ENCODE data around the gene TJP1.
A peak's percentile ranks its signal among the peaks of the same experiment; 100 is the strongest.
"Not testable (repeated sequence)": the region's sequence is repeated elsewhere in the genome, so short reads cannot be mapped to it uniquely, and the experiment has no call there.

The TJP1 gene

GRCh38 chr15:29818141-29818540, 4.1 kb downstream of the TJP1 start:
- Histone ChIP-seq H3K4me1 (peaks cover 0 to 74% (median 26%) of the 10 kb centered on the region in 4 donors), H3K27ac (no peak overlapping the region), H3K27me3 (no peaks in the 10 kb centered on the region), H3K4me3 (no peak overlapping the region), H3K9me3 (no peaks in the 10 kb centered on the region), H3K36me3 (no peaks in the 10 kb centered on the region)
- DNase-seq: no peak
- intact Hi-C loops (cut with DNase I; ENCODE audit: low total_unique reads): no loop called here
- no peak for TF ChIP-seq CTCF (IDR thresholded peaks at IDR 0.05)

- H3K4me3 ChIP-seq; H3K27ac ChIP-seq; DNase-seq; H3K9me3 ChIP-seq; H3K36me3 ChIP-seq; intact Hi-C loops (cut with DNase I; ENCODE audit: low total_unique reads); H3K27me3 ChIP-seq: not testable (repeated sequence)
- H3K4me1 ChIP-seq: peaks cover 0 to 79% (median 31%) of the 10 kb centered on the region in 4 donors
Observed at GRCh38 chr15:29817455-29817854, 4.8 kb downstream of the TJP1 start.

- Histone ChIP-seq H3K4me1 (peaks cover 0 to 94% (median 37%) of the 10 kb centered on the region in 4 donors), H3K36me3 (no peaks in the 10 kb centered on the region), H3K27ac (peak overlapping the region in 1 of 2 donors; percentile 5), H3K9me3 (no peaks in the 10 kb centered on the region), H3K4me3 (no peak overlapping the region), H3K27me3 (no peaks in the 10 kb centered on the region)
- intact Hi-C loops (cut with DNase I; ENCODE audit: low total_unique reads): no loop called here
- no peak for DNase-seq
- TF ChIP-seq CTCF (IDR thresholded peaks at IDR 0.05): no peak
Observed at GRCh38 chr15:29815000-29815710, 7.1 kb downstream of the TJP1 start.

- H3K27ac ChIP-seq: no peak overlapping the region
- intact Hi-C loops (cut with DNase I; ENCODE audit: low total_unique reads): no loop called here
- peaks cover 0 to 82% (median 38%) of the 10 kb centered on the region in 4 donors for H3K4me1 ChIP-seq
Observed at GRCh38 chr15:29813009-29813408, 9.3 kb downstream of the TJP1 start.

GRCh38 chr15:29812384-29812694, 9.9 kb downstream of the TJP1 start:
- Histone ChIP-seq H3K36me3 (no peaks in the 10 kb centered on the region), H3K4me3 (no peak overlapping the region), H3K27me3 (no peaks in the 10 kb centered on the region), H3K4me1 (peaks cover 0 to 84% (median 38%) of the 10 kb centered on the region in 4 donors), H3K27ac (no peak overlapping the region), H3K9me3 (no peaks in the 10 kb centered on the region)
- intact Hi-C loops (cut with DNase I; ENCODE audit: low total_unique reads): no loop called here
- TF ChIP-seq CTCF (IDR thresholded peaks at IDR 0.05): no peak
- no peak for DNase-seq

More at GRCh38 chr15:29813009-29813408, 9.3 kb downstream of the TJP1 start:
- no peak for TF ChIP-seq CTCF (IDR thresholded peaks at IDR 0.05)
- Histone ChIP-seq H3K4me3 (no peak overlapping the region), H3K27me3 (no peaks in the 10 kb centered on the region), H3K36me3 (no peaks in the 10 kb centered on the region), H3K9me3 (no peaks in the 10 kb centered on the region)
- no peak for DNase-seq

GRCh38 chr15:29811691-29812383, 10.4 kb downstream of the TJP1 start:
- peaks cover 0 to 84% (median 38%) of the 10 kb centered on the region in 4 donors for H3K4me1 ChIP-seq
- no peak for DNase-seq
- H3K36me3 ChIP-seq: no peaks in the 10 kb centered on the region
- H3K4me3 ChIP-seq: no peak overlapping the region
- no peaks in the 10 kb centered on the region for H3K9me3 ChIP-seq
- TF ChIP-seq CTCF (IDR thresholded peaks at IDR 0.05): no peak
- H3K27ac ChIP-seq: no peak overlapping the region
- intact Hi-C loops (cut with DNase I; ENCODE audit: low total_unique reads): no loop called here
- H3K27me3 ChIP-seq: no peaks in the 10 kb centered on the region

Data from tibial artery (tissue), 4 donors.